GM12878 (cell line): ENCODE data around the gene TOPAZ1. TPM values are rescaled to one million over a fixed set of nuclear protein-coding genes. Genes with fewer than 3 reads are reported as not detected.

Experiments
- ATAC-seq: fragments of 200-7000 bp; cut with Tn5 transposase; 3 replicates; pipeline ENCODE4 v1.9.1; 2020; ENCODE audit warnings: mild to moderate bottlenecking, moderate library complexity
- BruUV-seq: library from RNA; stranded (reverse); fragments of 400-500 nt; replicated peaks from 2 replicates; lab custom pipeline; 2021; lab: Mats Ljungman, UMichigan
- CTCF ChIA-PET: fragments of 300-600 bp; sonication (Branson Sonifier 250); formaldehyde crosslinking; extraction: SDS; loops from one replicate; lab custom pipeline; 2021; ENCODE audit warnings: inconsistent platforms; lab: Yijun Ruan, JAX
- POLR2A ChIA-PET: fragments of 350-600 bp; formaldehyde crosslinking; extraction: SDS; loops from one replicate; lab custom pipeline; 2021; ENCODE audit warnings: inconsistent platforms; lab: Charles Lee
- RAD21 ChIA-PET: fragments of 300-600 bp; sonication (Branson Sonifier 250); formaldehyde crosslinking; loops from one replicate; lab custom pipeline; 2023; ENCODE audit warnings: antibody characterized with exemption; ENCODE audit not compliant: unreplicated experiment; lab: Charles Lee
- SMC1A ChIA-PET: fragments of 300-600 bp; sonication (Branson Sonifier 250); formaldehyde crosslinking; loops from one replicate; lab custom pipeline; 2023; ENCODE audit not compliant: unreplicated experiment, uncharacterized antibody; lab: Charles Lee
- DNase-seq: peaks from one replicate; pipeline ENCODE4 v3.0.0-alpha.2; 2011; ENCODE audit warnings: low read depth, low spot score
- FAIRE-seq: peaks from 3 replicates; lab custom pipeline; 2011; peaks lifted over from hg19 to GRCh38; lab: Jason Lieb, UNC
- H2AFZ ChIP-seq: 2 replicates; pipeline ENCODE4 v1.6.0; 2011; ENCODE audit warnings: low read depth, low read length, control low read depth; ENCODE audit not compliant: control insufficient read depth
- H3K27ac ChIP-seq: 2 replicates; pipeline ENCODE4 v1.5.1; 2011; ENCODE audit warnings: control low read depth; ENCODE audit not compliant: control insufficient read depth, insufficient read depth
- H3K27me3 ChIP-seq, 2 experiments: replicated peaks in 1 of 2; 2 replicates each; pipeline versions ENCODE4 v1.6.0 to v1.6.1; 2011; ENCODE audit warnings: low read length in 1 of 2; ENCODE audit not compliant: control insufficient read depth in 2 of 2, insufficient read depth in 2 of 2
- H3K36me3 ChIP-seq, 2 experiments: 2 replicates each; pipeline ENCODE4 v1.5.1; 2011; ENCODE audit warnings: low read length in 1 of 2; ENCODE audit not compliant: control insufficient read depth in 2 of 2, insufficient read depth in 2 of 2
- H3K4me1 ChIP-seq: 2 replicates; pipeline ENCODE4 v1.6.1; 2011; ENCODE audit warnings: mild to moderate bottlenecking, low read length, moderate library complexity, mixed read lengths; ENCODE audit not compliant: control insufficient read depth, insufficient read depth
- H3K4me2 ChIP-seq: 2 replicates; pipeline ENCODE4 v1.6.0; 2011; ENCODE audit warnings: control low read depth; ENCODE audit not compliant: control insufficient read depth, insufficient read depth
- H3K4me3 ChIP-seq: fragments of 200-600 bp; sonication (generic); 2 replicates; pipeline ENCODE4 v1.5.1; 2016
- H3K79me2 ChIP-seq: 2 replicates; pipeline ENCODE4 v1.6.0; 2011; ENCODE audit warnings: low read length; ENCODE audit not compliant: control insufficient read depth, insufficient read depth
- H3K9ac ChIP-seq: 2 replicates; pipeline ENCODE4 v1.8.0; 2011; ENCODE audit warnings: low read length, control low read depth, mixed read lengths; ENCODE audit not compliant: control insufficient read depth, insufficient read depth
- H3K9me3 ChIP-seq: replicated peaks from 3 replicates; pipeline ENCODE4 v1.5.1; 2011; ENCODE audit warnings: mild to moderate bottlenecking, low read length; ENCODE audit not compliant: control insufficient read depth, insufficient read depth
- H4K20me1 ChIP-seq: 2 replicates; pipeline ENCODE4 v1.6.0; 2011; ENCODE audit not compliant: control insufficient read depth, insufficient read depth
- DPF2 ChIP-seq: fragments of 450-650 bp; IDR thresholded peaks from 2 replicates; pipeline ENCODE4 v1.6.1; 2017; ENCODE audit warnings: mild to moderate bottlenecking
- MTA2 ChIP-seq: fragments of 450-650 bp; IDR thresholded peaks from 2 replicates; pipeline ENCODE4 v1.6.1; 2016; ENCODE audit warnings: low read depth, mild to moderate bottlenecking, moderate library complexity
- MTA3 ChIP-seq: IDR thresholded peaks from 2 replicates; pipeline ENCODE4 v1.6.1; 2012; ENCODE audit warnings: low read length, inconsistent platforms, borderline replicate concordance
- MYB ChIP-seq: fragments of 150-350 bp; IDR thresholded peaks from 2 replicates; pipeline ENCODE4 v1.6.1; 2014; ENCODE audit warnings: mild to moderate bottlenecking, low read depth, low read length, borderline replicate concordance
- NFYB ChIP-seq: IDR thresholded peaks from 2 replicates; pipeline ENCODE4 v1.6.1; 2011; ENCODE audit warnings: low read depth, mild to moderate bottlenecking, low read length, improper control_type of control experiment, moderate library complexity; ENCODE audit not compliant: insufficient read depth
- NR2C1 ChIP-seq: fragments of 450-650 bp; IDR thresholded peaks from 2 replicates; pipeline ENCODE4 v1.6.1; 2017; ENCODE audit warnings: antibody characterized with exemption, mild to moderate bottlenecking, moderate library complexity
- NR2C2 ChIP-seq: IDR thresholded peaks from 2 replicates; pipeline ENCODE4 v1.6.1; 2011; ENCODE audit warnings: borderline replicate concordance, low read depth; ENCODE audit not compliant: control insufficient read depth, insufficient read length
- PML ChIP-seq: IDR thresholded peaks from 2 replicates; pipeline ENCODE4 v1.6.1; 2012; ENCODE audit warnings: low read length, inconsistent platforms
- RAD51 ChIP-seq: fragments of 450-650 bp; IDR thresholded peaks from 2 replicates; pipeline ENCODE4 v1.6.1; 2016; ENCODE audit warnings: moderate library complexity, mild to moderate bottlenecking, inconsistent platforms
- RB1 ChIP-seq: fragments of 450-650 bp; formaldehyde crosslinking; IDR thresholded peaks from 2 replicates; pipeline ENCODE4 v1.6.1; 2017; ENCODE audit warnings: mild to moderate bottlenecking, borderline replicate concordance
- SMAD5 ChIP-seq: IDR thresholded peaks from 2 replicates; pipeline ENCODE4 v1.6.1; 2016; ENCODE audit warnings: antibody characterized with exemption, low read depth
- SREBF2 ChIP-seq: IDR thresholded peaks from 2 replicates; pipeline ENCODE4 v1.6.1; 2012; ENCODE audit warnings: mild to moderate bottlenecking, low read length
- SUPT20H ChIP-seq: IDR thresholded peaks from 2 replicates; pipeline ENCODE4 v1.6.1; 2011; ENCODE audit warnings: low read depth, mild to moderate bottlenecking, low read length, moderate library complexity, borderline replicate concordance; ENCODE audit not compliant: control insufficient read depth
- TCF12 ChIP-seq: IDR thresholded peaks from 2 replicates; pipeline ENCODE4 v1.6.1; 2011; ENCODE audit warnings: low read depth, mild to moderate bottlenecking, low read length
- TCF3 ChIP-seq: IDR thresholded peaks from 2 replicates; pipeline ENCODE4 v1.6.1; 2012; ENCODE audit warnings: low read depth, mild to moderate bottlenecking, low read length, borderline replicate concordance; ENCODE audit not compliant: insufficient read depth
- YBX1 ChIP-seq: fragments of 450-650 bp; IDR thresholded peaks from 2 replicates; pipeline ENCODE4 v1.6.1; 2016; ENCODE audit warnings: antibody characterized with exemption
- WGBS: methylation state at CpG from one replicate; pipeline ENCODE4 v1.1.6; 2016; ENCODE audit warnings: low lambda C conversion rate; ENCODE audit not compliant: insufficient replicate concordance, insufficient coverage; ENCODE audit errors: missing lambda C conversion rate; 5-methylcytosine and 5-hydroxymethylcytosine counted together
- in situ Hi-C: fragments of 300-500 bp; cut with MboI; formaldehyde crosslinking; loops from 9 replicates; pipeline ENCODE4 v1.14.3; 2018; ENCODE audit warnings: mixed read lengths
- intact Hi-C: fragments of 100-400 bp; cut with micrococcal nuclease; formaldehyde crosslinking; loops from one replicate; pipeline ENCODE4 v1.14.2; 2022; ENCODE audit not compliant: unreplicated experiment
- polyA plus RNA-seq, 11 experiments: library from polyadenylated mRNA; depleted of rRNA in 4 of 11; unstranded in 6 of 11; stranded (reverse) in 5 of 11; fragments of >200 nt; fragmentation: Nextera tagmentation in 4 of 11; fragmentation: Illumina TruSeq in 1 of 11; extraction: Ambion mirVana in 4 of 11; extraction: Trizol in 1 of 11; gene quantifications; 1 replicate in 1 of 11; 2 replicates in 10 of 11; pipeline versions ENCODE4 v1.2.1 to v1.2.3, GENCODE V29; 2011 to 2016; ENCODE audit warnings: inconsistent platforms in 2 of 11, missing spikeins in 2 of 11, low read depth in 1 of 11
- total RNA-seq, 4 experiments: library from RNA; depleted of rRNA in 3 of 4; stranded (reverse); fragments of >200 nt in 3 of 4; fragmentation: Illumina TruSeq in 1 of 4; extraction: Trizol in 1 of 4; gene quantifications; 2 replicates each; pipeline versions ENCODE4 v1.2.1 to v1.2.3, GENCODE V29; 2013 to 2021
- TF ChIP-seq, protein P1 (sequence below): fragments of 450-650 bp; IDR thresholded peaks from 2 replicates; pipeline ENCODE4 v1.6.1; 2017; ENCODE audit warnings: low read depth, mild to moderate bottlenecking, moderate library complexity
- TF ChIP-seq, protein P2 (sequence below): fragments of 450-650 bp; conservative IDR thresholded peaks from 2 replicates; pipeline ENCODE4 v1.6.1; 2017; ENCODE audit warnings: mild to moderate bottlenecking, moderate library complexity
- TF ChIP-seq, protein P3 (sequence below): fragments of 450-650 bp; IDR thresholded peaks from 2 replicates; pipeline ENCODE4 v1.6.1; 2018; ENCODE audit warnings: mild to moderate bottlenecking, low read depth, moderate library complexity; ENCODE audit not compliant: partially characterized antibody

TOPAZ1 gene
- total and polyA plus RNA-seq, 10 of the 15 experiments (the other 5 are each of a cell fraction or from before 2014, with no cell fraction given) = 0.02 TPM; not detected in 9

DNA sequence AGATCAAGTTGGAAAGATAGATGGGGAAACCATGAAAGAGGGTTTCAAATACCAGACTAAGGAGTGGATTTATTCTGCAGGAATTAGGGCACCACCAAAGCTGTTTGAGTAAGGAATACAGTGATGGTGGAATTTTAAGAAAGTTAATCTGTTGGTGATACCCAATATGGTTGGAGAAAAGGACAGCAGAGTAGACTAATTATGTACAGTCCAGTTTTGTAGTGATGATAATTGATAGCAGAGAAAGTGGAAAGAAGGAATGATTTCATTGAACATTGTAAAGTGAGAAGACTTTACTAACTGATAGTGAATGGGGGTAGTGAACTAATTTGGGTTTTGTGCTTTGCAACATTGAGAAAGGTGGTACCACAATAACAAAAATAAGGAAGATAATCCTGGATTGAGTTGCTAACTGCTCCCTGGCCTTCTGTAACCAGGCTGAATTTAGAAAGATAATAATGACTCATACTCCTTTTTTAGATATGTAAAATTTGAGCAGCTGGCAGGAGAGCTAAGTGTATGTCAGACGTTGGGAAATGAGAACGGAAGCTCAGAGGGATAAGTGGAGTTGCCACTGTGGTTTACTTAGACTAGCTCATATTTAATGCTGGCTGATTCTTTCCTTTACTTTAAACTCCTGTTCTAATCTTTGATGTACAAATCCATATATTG is 113.8 kb downstream of the TOPAZ1 start:
- TF ChIP-seq NR2C1 = no peak
- TF ChIP-seq RB1 = no peak
- no peak for TF ChIP-seq YBX1
- TF ChIP-seq MTA3 = no peak
- TF ChIP-seq TCF3 = no peak
- no peak for TF ChIP-seq MTA2
- no peak for TF ChIP-seq DPF2
- TF ChIP-seq MYB = no peak
- TF ChIP-seq SUPT20H = no peak
- TF ChIP-seq, protein P1, sequence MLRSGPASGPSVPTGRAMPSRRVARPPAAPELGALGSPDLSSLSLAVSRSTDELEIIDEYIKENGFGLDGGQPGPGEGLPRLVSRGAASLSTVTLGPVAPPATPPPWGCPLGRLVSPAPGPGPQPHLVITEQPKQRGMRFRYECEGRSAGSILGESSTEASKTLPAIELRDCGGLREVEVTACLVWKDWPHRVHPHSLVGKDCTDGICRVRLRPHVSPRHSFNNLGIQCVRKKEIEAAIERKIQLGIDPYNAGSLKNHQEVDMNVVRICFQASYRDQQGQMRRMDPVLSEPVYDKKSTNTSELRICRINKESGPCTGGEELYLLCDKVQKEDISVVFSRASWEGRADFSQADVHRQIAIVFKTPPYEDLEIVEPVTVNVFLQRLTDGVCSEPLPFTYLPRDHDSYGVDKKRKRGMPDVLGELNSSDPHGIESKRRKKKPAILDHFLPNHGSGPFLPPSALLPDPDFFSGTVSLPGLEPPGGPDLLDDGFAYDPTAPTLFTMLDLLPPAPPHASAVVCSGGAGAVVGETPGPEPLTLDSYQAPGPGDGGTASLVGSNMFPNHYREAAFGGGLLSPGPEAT = no peak
- no peak for TF ChIP-seq NR2C2
- TF ChIP-seq PML = no peak
- TF ChIP-seq SMAD5 = no peak
- TF ChIP-seq RAD51 = no peak
- TF ChIP-seq TCF12 = no peak
- TF ChIP-seq NFYB = no peak
- TF ChIP-seq, protein P2, sequence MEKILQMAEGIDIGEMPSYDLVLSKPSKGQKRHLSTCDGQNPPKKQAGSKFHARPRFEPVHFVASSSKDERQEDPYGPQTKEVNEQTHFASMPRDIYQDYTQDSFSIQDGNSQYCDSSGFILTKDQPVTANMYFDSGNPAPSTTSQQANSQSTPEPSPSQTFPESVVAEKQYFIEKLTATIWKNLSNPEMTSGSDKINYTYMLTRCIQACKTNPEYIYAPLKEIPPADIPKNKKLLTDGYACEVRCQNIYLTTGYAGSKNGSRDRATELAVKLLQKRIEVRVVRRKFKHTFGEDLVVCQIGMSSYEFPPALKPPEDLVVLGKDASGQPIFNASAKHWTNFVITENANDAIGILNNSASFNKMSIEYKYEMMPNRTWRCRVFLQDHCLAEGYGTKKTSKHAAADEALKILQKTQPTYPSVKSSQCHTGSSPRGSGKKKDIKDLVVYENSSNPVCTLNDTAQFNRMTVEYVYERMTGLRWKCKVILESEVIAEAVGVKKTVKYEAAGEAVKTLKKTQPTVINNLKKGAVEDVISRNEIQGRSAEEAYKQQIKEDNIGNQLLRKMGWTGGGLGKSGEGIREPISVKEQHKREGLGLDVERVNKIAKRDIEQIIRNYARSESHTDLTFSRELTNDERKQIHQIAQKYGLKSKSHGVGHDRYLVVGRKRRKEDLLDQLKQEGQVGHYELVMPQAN = no peak
- TF ChIP-seq, protein P3, sequence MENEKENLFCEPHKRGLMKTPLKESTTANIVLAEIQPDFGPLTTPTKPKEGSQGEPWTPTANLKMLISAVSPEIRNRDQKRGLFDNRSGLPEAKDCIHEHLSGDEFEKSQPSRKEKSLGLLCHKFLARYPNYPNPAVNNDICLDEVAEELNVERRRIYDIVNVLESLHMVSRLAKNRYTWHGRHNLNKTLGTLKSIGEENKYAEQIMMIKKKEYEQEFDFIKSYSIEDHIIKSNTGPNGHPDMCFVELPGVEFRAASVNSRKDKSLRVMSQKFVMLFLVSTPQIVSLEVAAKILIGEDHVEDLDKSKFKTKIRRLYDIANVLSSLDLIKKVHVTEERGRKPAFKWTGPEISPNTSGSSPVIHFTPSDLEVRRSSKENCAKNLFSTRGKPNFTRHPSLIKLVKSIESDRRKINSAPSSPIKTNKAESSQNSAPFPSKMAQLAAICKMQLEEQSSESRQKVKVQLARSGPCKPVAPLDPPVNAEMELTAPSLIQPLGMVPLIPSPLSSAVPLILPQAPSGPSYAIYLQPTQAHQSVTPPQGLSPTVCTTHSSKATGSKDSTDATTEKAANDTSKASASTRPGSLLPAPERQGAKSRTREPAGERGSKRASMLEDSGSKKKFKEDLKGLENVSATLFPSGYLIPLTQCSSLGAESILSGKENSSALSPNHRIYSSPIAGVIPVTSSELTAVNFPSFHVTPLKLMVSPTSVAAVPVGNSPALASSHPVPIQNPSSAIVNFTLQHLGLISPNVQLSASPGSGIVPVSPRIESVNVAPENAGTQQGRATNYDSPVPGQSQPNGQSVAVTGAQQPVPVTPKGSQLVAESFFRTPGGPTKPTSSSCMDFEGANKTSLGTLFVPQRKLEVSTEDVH = no peak
- TF ChIP-seq SREBF2 = no peak
- Histone ChIP-seq H3K9ac (no peak overlapping the region), H3K4me2 (no peak overlapping the region), H3K36me3 (no peaks in the 10 kb centered on the region; a peak in 1 of 4 replicates), H3K27me3 (no peaks in the 10 kb centered on the region), H3K79me2 (no peaks in the 10 kb centered on the region), H2AFZ (no peak overlapping the region), H3K4me1 (no peaks in the 10 kb centered on the region), H3K4me3 (no peak overlapping the region), H4K20me1 (no peaks in the 10 kb centered on the region), H3K27ac (no peak overlapping the region), H3K9me3 (no peaks in the 10 kb centered on the region)
- ChIA-PET POLR2A (no interaction called here), CTCF (interaction anchor here (1.9 kb wide), 1 partner anchor 15 kb away, joined by 4 read pairs; no protein-coding TSS in a partner anchor), RAD21 (no interaction called here), SMC1A (interaction anchor here (0.9 kb wide), 1 partner anchor 8 kb away, joined by 4 read pairs; no protein-coding TSS in a partner anchor)
- DNase-seq (no peak), FAIRE-seq (no peak), ATAC-seq (no peak)
- BruUV-seq = no TSS peak
- 67% methylated on average over 2 of the region's 2 CpGs for WGBS
- intact Hi-C loops (no loop called here), in situ Hi-C loops (no loop called here)
